Colonic mucosa (tissue), 4 donors: ENCODE measurements around the gene ADD1. TPM values are rescaled to one million over a fixed set of nuclear protein-coding genes. Genes with fewer than 3 reads are reported as not detected.

ENCODE experiments used
- DNase-seq: peaks from one replicate; pipeline ENCODE4 v3.0.0-alpha.2; 2020
- H3K27ac ChIP-seq: fragments of 200-600 bp; one replicate; pipeline ENCODE4 v1.8.0; 2021
- H3K27me3 ChIP-seq: fragments of 200-600 bp; one replicate; pipeline ENCODE4 v1.8.0; 2021
- H3K36me3 ChIP-seq: fragments of 200-600 bp; one replicate; pipeline ENCODE4 v1.8.0; 2021
- H3K4me1 ChIP-seq: fragments of 200-600 bp; one replicate; pipeline ENCODE4 v1.8.0; 2021; ENCODE audit warnings: mild to moderate bottlenecking
- H3K4me3 ChIP-seq: fragments of 200-600 bp; one replicate; pipeline ENCODE4 v1.8.0; 2021
- H3K9ac ChIP-seq, 2 donors: one replicate each; pipeline ENCODE4 v1.7.0; 2013; ENCODE audit warnings: control low read depth in 2 of 2, low read depth in 2 of 2, low read length in 2 of 2
- H3K9me3 ChIP-seq: fragments of 200-600 bp; one replicate; pipeline ENCODE4 v1.8.0; 2021
- intact Hi-C: fragments of 100-400 bp; cut with DNase I; formaldehyde crosslinking; loops from one replicate; pipeline ENCODE4 v1.14.1; 2022
- total RNA-seq, 2 donors: library from RNA; stranded (reverse); fragmentation: NEBNext Ultra II Directional in 1 of 2; extraction: Animal tissue kit (Norgen Biotek cat#: 25700) in 1 of 2; gene quantifications; one replicate each; pipeline ENCODE4 v1.2.1, GENCODE V29; 2021
- TF ChIP-seq, protein P1 (sequence below): fragments of 200-600 bp; IDR thresholded peaks from one replicate; pipeline ENCODE4 v1.8.0; 2022; ENCODE audit warnings: antibody characterized with exemption, mild to moderate bottlenecking
- donor health status: healthy.
- donor health status: DM: no; HTN: no; CAD: no.
- donor health status: DM: no; HTN: no; CAD: no.

ADD1 gene
- total RNA-seq, 2 donors from 2014 or later: 223 to 233 TPM

DNA sequence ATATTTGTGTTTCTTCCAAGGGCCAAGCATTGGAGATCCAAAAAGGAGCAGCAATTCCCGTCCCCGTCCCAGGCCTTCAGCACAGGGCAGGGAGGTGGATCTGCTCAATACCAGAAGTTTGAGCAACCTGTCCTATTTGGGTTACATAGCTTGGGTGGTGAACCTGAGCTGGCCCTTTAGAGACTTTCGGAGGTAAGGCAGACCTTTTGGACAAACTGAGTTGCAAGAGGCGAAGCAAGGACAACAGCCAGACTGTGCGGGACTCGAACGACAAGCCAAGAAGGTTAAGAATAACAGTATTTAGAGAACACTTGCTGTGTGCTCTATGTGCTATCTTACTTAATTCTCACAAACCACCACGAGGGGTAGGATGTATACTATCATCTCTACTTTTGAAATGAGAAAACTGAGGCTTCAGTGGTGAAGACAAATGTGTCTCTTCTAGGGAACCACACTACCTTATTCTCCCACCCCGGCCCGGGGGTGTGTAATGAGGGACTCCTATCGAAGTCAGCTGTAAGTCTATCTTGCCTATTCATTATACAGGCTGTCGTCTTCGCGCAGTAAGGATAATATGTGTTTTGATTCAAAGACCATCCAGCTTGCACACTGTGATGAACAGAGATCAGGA, 118.3 kb downstream of the ADD1 start:
- Histone ChIP-seq H3K9me3 (no peaks in the 10 kb centered on the region), H3K27me3 (no peaks in the 10 kb centered on the region), H3K4me3 (peak overlapping the region; percentile 91), H3K4me1 (peaks cover 7% of the 10 kb centered on the region), H3K27ac (no peak overlapping the region), H3K36me3 (no peaks in the 10 kb centered on the region), H3K9ac (peak overlapping the region in 1 of 2 donors; percentile 81)
- TF ChIP-seq, protein P1, sequence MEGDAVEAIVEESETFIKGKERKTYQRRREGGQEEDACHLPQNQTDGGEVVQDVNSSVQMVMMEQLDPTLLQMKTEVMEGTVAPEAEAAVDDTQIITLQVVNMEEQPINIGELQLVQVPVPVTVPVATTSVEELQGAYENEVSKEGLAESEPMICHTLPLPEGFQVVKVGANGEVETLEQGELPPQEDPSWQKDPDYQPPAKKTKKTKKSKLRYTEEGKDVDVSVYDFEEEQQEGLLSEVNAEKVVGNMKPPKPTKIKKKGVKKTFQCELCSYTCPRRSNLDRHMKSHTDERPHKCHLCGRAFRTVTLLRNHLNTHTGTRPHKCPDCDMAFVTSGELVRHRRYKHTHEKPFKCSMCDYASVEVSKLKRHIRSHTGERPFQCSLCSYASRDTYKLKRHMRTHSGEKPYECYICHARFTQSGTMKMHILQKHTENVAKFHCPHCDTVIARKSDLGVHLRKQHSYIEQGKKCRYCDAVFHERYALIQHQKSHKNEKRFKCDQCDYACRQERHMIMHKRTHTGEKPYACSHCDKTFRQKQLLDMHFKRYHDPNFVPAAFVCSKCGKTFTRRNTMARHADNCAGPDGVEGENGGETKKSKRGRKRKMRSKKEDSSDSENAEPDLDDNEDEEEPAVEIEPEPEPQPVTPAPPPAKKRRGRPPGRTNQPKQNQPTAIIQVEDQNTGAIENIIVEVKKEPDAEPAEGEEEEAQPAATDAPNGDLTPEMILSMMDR: no peak
- intact Hi-C loops: no loop called here
- DNase-seq: peak; percentile 24

DNA sequence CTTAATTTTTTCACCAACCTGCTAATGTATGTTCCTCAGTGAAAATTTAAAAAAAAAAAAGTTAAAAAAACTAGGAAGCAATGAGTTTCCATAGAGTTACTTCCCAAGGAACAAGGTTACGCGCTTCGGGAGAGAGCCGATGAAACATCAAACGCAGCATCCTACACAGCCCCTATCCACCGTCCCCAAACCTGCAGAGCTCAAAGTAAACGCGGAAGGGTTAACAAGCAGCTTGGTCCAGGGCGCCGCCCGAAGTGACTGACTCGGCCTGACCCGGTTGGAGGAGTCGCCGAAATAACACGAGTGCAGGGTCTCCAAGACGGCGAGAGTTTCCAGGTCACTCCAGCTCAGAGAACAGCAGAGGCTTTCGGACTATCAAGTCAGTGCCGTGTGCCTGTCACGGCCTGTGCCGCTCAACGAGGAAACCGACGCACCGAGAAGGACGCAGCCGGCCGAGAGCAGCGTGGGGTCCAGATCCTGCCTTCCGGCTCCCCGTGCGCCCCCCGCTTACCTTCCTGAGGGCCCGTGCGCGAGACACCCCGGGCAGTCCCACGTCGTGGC, 119.0 kb downstream of the ADD1 start:
- TF ChIP-seq, protein P1: no peak
- peak; percentile 60 for DNase-seq
- peaks cover 7% of the 10 kb centered on the region for H3K4me1 ChIP-seq
- H3K36me3 ChIP-seq: no peaks in the 10 kb centered on the region
- no peaks in the 10 kb centered on the region for H3K27me3 ChIP-seq
- H3K9ac ChIP-seq: peak overlapping the region; percentile 81 to 91
- peak overlapping the region; percentile 91 for H3K4me3 ChIP-seq
- H3K9me3 ChIP-seq: no peaks in the 10 kb centered on the region
- intact Hi-C loops: no loop called here
- peak overlapping the region; percentile 75 for H3K27ac ChIP-seq

DNA sequence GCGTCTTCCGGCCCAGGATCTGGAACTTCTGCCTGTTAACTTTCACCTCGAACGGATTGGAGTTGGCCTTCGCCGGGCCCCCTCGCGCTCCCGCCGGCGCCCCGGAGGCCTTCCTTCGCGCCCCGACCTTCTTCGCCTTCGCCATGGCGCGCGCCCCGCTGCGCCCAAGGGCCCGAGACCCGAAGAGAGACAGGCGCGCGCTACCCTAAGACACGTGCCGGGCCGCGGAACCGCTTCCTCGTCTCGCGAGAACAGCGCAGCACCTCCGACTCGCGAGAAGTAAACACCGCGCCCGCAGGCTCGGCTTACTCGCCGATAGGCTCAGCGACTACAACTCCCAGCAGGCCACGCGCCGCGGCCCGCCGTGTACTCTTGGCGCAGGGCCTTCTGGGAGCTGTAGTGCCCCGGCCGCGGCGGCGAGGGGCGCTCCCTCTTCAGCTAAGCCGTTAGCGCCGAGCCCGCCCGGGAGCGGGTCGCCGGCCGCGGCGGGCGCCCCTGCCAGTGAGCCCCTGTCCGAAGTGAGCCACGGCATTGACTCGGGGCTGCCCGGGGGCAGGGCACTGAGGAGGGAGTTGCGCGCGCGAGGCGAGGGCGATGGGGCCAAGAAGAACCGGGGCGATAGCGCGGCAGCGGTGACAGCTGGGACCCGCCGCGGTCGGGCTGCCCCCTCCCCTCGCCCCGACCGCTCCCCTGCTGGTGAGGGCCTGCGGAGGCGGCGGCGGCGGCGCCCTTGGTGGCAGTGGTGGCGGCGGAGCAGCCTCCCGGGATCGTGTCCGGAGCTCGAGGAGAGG, 119.7 kb downstream of the ADD1 start, which contains the start of the genes GRK4 and NOP14:
Gene GRK4, plus strand, starts transcription at position 397 of the 791 bp plus-strand sequence. CDS start 500 bp downstream, outside the sequence.
Gene NOP14, minus strand, starts transcription at position 232 of the 791 bp plus-strand sequence. Its CDS starts 87 bp downstream, at position 145.
- Histone ChIP-seq H3K4me3 (peak within 1 kb of the TSS; percentile 91), H3K27ac (peak within 1 kb of the TSS; percentile 75)
- intact Hi-C loops: no loop called here

DNA sequence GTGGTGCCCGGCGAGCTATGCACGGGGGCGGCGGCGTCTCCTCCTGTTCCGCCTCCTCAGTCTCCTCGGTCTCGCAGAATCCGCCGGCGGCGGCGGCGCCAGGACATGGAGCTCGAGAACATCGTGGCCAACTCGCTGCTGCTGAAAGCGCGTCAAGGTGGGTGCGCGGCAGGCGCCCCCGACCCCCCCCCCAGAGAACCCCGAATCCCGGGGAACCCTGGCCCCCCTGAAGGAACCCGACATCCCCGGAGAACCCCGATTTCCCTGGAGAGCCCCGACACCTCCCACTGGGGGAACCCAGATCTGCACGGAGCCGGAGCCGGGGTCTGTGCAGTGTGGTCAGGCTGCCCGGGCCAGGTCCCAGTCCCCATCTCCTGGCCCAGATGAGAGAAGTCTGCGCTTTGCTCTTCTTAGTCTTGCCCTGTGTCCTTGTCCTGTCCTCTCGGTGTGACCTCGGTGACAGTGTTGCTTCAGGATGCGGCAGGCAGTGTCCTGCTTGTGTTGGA, 120.4 kb downstream of the ADD1 start:
- H3K4me3 ChIP-seq: peak overlapping the region; percentile 91
- peak; percentile 46 for DNase-seq
- TF ChIP-seq, protein P1: no peak
- peaks cover 7% of the 10 kb centered on the region for H3K4me1 ChIP-seq
- peak overlapping the region; percentile 8 for H3K27ac ChIP-seq
- H3K9me3 ChIP-seq: no peaks in the 10 kb centered on the region
- H3K27me3 ChIP-seq: no peaks in the 10 kb centered on the region
- H3K36me3 ChIP-seq: no peaks in the 10 kb centered on the region
- H3K9ac ChIP-seq: peak overlapping the region; percentile 22 to 62
- intact Hi-C loops: no loop called here

More for the DNA sequence above, 119.7 kb downstream of the ADD1 start, which contains the start of the genes GRK4 and NOP14:
- Histone ChIP-seq H3K9me3 (no peaks in the 10 kb centered on the region), H3K4me1 (peaks cover 7% of the 10 kb centered on the region), H3K36me3 (no peaks in the 10 kb centered on the region), H3K9ac (peak within 1 kb of the TSS; percentile 81 to 91), H3K27me3 (no peaks in the 10 kb centered on the region)
- peak; percentile 98 for DNase-seq
- TF ChIP-seq, protein P1: no peak

DNA sequence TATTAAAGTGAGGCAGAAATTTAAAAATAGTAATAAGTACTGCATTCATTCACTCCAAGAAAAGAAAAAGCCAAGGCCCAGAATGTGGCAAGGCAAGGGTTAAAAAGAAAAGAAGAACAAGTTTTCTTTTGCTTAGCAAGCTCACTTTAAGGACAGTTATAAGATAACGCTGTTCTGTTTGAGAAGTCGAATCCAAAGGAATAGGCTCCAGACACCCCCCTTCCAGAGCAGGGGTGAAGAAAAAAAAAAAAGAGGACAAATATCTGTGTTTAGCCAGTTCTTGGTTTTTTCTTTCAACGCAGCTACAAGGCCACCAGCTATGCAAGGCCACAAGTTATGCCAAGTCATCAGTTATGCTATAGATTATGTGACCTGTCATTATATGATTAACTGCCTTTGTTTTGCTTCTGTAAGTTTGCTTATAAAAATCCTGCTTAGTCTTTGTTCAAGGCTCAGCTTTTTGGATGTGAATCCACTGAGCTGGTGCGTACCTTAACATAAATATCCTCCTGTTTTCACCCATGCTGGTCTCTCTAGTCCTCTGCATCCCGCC, 121.1 kb downstream of the ADD1 start:
- H3K4me3 ChIP-seq: peak overlapping the region; percentile 91
- TF ChIP-seq, protein P1: no peak
- H3K27me3 ChIP-seq: no peaks in the 10 kb centered on the region
- intact Hi-C loops: no loop called here
- peaks cover 7% of the 10 kb centered on the region for H3K4me1 ChIP-seq
- no peak overlapping the region for H3K9ac ChIP-seq
- no peak for DNase-seq
- no peak overlapping the region for H3K27ac ChIP-seq
- H3K36me3 ChIP-seq: no peaks in the 10 kb centered on the region
- H3K9me3 ChIP-seq: no peaks in the 10 kb centered on the region
